Loucy (cell line): Measurements from ENCODE around the gene N4BP2L2.

Experiments used
- CTCF ChIP-seq: fragments of 200-600 bp; sonication (generic); conservative IDR thresholded peaks from 2 replicates; pipeline ENCODE4 v1.5.1; 2014; ENCODE audit warnings: mild to moderate bottlenecking, antibody characterized with exemption, low read length
- EZH2phosphoT487 ChIP-seq: fragments of 200-600 bp; IDR thresholded peaks from 2 replicates; pipeline ENCODE4 v1.6.1; 2018; ENCODE audit warnings: antibody characterized with exemption, mild to moderate bottlenecking, moderate library complexity, borderline replicate concordance

DNA sequence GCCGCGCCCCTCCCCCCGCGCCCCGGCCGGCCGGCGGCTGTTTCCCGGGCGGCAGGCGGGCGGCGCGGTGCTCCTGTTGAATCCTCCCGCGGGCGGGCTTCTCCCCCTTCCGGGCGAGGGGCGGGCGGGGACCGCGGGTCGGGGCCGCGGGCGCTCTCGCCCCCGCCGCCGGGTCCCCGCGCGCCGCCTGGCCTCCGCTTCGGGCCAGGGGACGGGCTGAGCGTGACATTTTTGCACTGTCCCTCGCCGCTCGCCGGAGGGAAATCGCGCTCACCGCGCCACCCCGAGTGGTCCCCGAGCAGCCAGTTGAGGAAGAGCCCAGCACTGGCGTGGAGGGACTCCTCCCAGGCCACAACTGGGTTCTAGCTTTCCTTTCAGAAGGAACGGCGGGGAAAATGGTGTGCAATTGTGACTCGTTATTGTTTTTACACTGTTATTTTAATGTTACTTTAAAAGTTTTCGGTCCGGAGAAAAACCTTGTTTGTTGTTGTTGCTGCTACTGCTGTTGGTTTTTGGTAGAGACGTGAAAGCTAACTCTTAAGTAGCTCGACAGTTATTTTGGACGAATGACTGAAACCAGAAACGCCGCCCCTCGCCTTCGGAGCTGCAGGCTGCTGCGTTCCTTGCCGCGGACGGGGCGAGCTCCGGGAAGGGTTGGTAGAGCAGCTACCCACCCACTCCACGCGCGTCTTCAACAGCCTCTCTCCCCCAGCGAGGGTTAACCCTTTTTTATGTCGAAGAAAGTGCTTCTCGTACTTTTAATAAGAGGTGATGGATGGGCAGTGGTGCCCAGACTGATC, 48.6 kb upstream of the N4BP2L2 start:
- TF ChIP-seq CTCF (no peak), EZH2phosphoT487 (no peak)
